ENCODE data around the gene GIMAP7. TPM values are rescaled to one million over a fixed set of nuclear protein-coding genes. Genes with fewer than 3 reads are reported as not detected.

GIMAP7 gene
- total RNA-seq (2022) (not detected in 2 replicates), Bru-seq, nascent RNA (not detected), BruChase-seq, experiment 1, labeled RNA remaining after a 2-hour chase (not detected), BruChase-seq, experiment 2, labeled RNA remaining after a 6-hour chase (not detected)
- long read RNA-seq: 0 reads

DNA sequence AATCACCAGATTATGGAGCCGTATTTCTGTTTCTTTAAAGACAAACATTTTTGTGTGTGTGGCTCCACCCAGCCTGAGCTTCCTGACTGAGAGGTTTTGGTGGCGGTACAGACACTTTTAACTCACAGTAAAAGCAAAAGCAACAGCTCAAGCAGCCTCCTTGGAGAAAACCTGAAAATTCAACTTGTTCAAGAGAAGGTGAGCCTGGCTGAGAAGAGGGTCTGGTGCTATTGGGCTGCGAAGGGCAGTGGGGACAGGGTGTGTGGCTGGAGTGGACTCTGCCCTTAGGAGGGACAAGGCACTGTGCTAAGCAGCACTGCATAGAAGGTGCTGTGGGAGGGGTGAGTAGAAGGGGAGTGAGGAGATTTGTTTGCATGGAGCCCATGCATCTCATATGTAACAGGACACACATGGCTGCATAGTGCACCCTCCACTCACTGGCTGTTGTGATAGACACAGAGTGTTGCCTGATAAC, at the start of gene GIMAP7:
Gene GIMAP7 (plus strand): TSS at position 125 of the 475 bp plus-strand sequence. CDS start 5,103 bp downstream, outside the sequence.
- no peaks in the 10 kb centered on the region for H3K4me1 Mint-ChIP-seq (ENCODE audit: low read depth, unreplicated experiment)
- ChIA-PET CTCF (no interaction called here), POLR2A (no interaction called here)
- Histone ChIP-seq H3K4me1 (no peaks in the 10 kb centered on the region), H3K27me3 (replicated peaks; ENCODE audit: control insufficient read depth, insufficient read depth, low read length) (no peaks in the 10 kb centered on the region), H3K36me3 (ENCODE audit: control insufficient read depth, insufficient read depth, low read length) (no peaks in the 10 kb centered on the region), H3K4me3 (ENCODE audit: low read depth, low read length) (no peak within 1 kb of the TSS), H3K9me3 (no peaks in the 10 kb centered on the region)
- no peak within 1 kb of the TSS for H3K4me3 Mint-ChIP-seq (ENCODE audit: unreplicated experiment)
- peaks cover 11% of the 10 kb centered on the region for H3K27me3 Mint-ChIP-seq (ENCODE audit: insufficient read depth, unreplicated experiment)
- no peak for DNase-seq
- intact Hi-C loops (cut with micrococcal nuclease; ENCODE audit: unreplicated experiment): no loop called here
- H3K27ac Mint-ChIP-seq (ENCODE audit: unreplicated experiment): no peak within 1 kb of the TSS
- H3K9me3 Mint-ChIP-seq (ENCODE audit: unreplicated experiment): no peaks in the 10 kb centered on the region
- H3K36me3 Mint-ChIP-seq (ENCODE audit: insufficient read depth, unreplicated experiment): no peaks in the 10 kb centered on the region
- TF ChIP-seq, protein P1, sequence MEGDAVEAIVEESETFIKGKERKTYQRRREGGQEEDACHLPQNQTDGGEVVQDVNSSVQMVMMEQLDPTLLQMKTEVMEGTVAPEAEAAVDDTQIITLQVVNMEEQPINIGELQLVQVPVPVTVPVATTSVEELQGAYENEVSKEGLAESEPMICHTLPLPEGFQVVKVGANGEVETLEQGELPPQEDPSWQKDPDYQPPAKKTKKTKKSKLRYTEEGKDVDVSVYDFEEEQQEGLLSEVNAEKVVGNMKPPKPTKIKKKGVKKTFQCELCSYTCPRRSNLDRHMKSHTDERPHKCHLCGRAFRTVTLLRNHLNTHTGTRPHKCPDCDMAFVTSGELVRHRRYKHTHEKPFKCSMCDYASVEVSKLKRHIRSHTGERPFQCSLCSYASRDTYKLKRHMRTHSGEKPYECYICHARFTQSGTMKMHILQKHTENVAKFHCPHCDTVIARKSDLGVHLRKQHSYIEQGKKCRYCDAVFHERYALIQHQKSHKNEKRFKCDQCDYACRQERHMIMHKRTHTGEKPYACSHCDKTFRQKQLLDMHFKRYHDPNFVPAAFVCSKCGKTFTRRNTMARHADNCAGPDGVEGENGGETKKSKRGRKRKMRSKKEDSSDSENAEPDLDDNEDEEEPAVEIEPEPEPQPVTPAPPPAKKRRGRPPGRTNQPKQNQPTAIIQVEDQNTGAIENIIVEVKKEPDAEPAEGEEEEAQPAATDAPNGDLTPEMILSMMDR (IDR thresholded peaks at IDR 0.05; ENCODE audit: insufficient read depth in 1 of 2, low read depth in 1 of 2, low read length in 1 of 2, severe bottlenecking in 1 of 2, unreplicated experiment in 1 of 2): no peak
- BruUV-seq (replicated peaks): no TSS peak

DNA sequence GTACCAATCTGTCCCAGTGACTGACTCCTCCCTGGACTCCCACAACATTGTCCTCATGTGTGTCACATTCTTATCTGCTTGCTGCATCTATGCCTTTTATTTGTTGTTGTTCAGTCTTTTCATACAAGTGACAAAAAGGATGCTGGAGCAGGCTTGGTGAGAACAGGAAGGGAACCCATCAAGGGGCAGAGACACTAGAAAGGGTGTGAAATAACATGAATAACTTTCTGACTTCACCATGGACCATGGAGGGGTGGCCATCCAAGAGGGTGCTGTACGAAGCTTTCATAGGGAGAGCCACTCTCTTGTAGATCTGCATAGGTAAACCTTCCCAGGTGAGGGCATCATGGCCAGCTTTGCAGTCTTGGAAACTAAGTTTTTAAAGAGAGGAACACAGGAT, 49.7 kb upstream of the GIMAP7 start:
- H3K4me1 Mint-ChIP-seq (ENCODE audit: low read depth, unreplicated experiment): no peaks in the 10 kb centered on the region
- BruUV-seq (replicated peaks): no TSS peak
- no peak overlapping the region for H3K4me3 ChIP-seq (ENCODE audit: low read depth, low read length)
- intact Hi-C loops (cut with micrococcal nuclease; ENCODE audit: unreplicated experiment): no loop called here
- POLR2A ChIA-PET: no interaction called here
- H3K27me3 Mint-ChIP-seq (ENCODE audit: insufficient read depth, unreplicated experiment): peaks cover 15% of the 10 kb centered on the region
- DNase-seq: no peak
- H3K27me3 ChIP-seq (replicated peaks; ENCODE audit: control insufficient read depth, insufficient read depth, low read length): no peaks in the 10 kb centered on the region
- no peaks in the 10 kb centered on the region for H3K9me3 ChIP-seq
- no peaks in the 10 kb centered on the region for H3K4me1 ChIP-seq
- no peak overlapping the region for H3K4me3 Mint-ChIP-seq (ENCODE audit: unreplicated experiment)
- H3K27ac Mint-ChIP-seq (ENCODE audit: unreplicated experiment): no peak overlapping the region
- CTCF ChIA-PET: no interaction called here
- H3K36me3 ChIP-seq (ENCODE audit: control insufficient read depth, insufficient read depth, low read length): no peaks in the 10 kb centered on the region
- TF ChIP-seq, protein P1 (IDR thresholded peaks at IDR 0.05; ENCODE audit: insufficient read depth in 1 of 2, low read depth in 1 of 2, low read length in 1 of 2, severe bottlenecking in 1 of 2, unreplicated experiment in 1 of 2): no peak
- no peaks in the 10 kb centered on the region for H3K9me3 Mint-ChIP-seq (ENCODE audit: unreplicated experiment)
- H3K36me3 Mint-ChIP-seq (ENCODE audit: insufficient read depth, unreplicated experiment): no peaks in the 10 kb centered on the region

DNA sequence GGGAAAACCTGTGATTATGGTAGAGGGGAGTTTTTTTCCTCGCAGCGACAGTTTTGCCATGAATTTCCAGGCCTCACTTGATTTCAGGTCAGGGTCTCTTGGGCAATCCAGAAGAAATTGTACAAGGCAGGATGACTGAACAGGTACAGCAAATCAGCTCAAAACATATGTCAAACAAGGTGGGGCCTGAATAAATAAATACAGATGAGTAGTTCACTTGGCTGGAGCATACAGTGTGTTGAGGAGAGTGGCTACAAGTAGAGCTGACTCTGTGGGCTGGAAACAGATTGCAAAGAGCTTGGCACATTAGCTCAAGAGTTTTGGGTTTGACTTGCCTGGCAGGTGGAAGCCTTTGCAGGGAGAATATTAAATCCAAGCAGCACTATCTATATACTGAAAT, 49.3 kb upstream of the GIMAP7 start:
- H3K27me3 ChIP-seq (replicated peaks; ENCODE audit: control insufficient read depth, insufficient read depth, low read length): no peaks in the 10 kb centered on the region

More for the DNA sequence above, 49.3 kb upstream of the GIMAP7 start:
- Histone ChIP-seq H3K4me3 (ENCODE audit: low read depth, low read length) (no peak overlapping the region), H3K9me3 (no peaks in the 10 kb centered on the region), H3K4me1 (no peaks in the 10 kb centered on the region), H3K36me3 (ENCODE audit: control insufficient read depth, insufficient read depth, low read length) (no peaks in the 10 kb centered on the region)
- TF ChIP-seq, protein P1 (IDR thresholded peaks at IDR 0.05; ENCODE audit: insufficient read depth in 1 of 2, low read depth in 1 of 2, low read length in 1 of 2, severe bottlenecking in 1 of 2, unreplicated experiment in 1 of 2): no peak
- BruUV-seq (replicated peaks): no TSS peak
- peaks cover 16% of the 10 kb centered on the region for H3K27me3 Mint-ChIP-seq (ENCODE audit: insufficient read depth, unreplicated experiment)
- no peaks in the 10 kb centered on the region for H3K9me3 Mint-ChIP-seq (ENCODE audit: unreplicated experiment)
- ChIA-PET CTCF (no interaction called here), POLR2A (no interaction called here)
- intact Hi-C loops (cut with micrococcal nuclease; ENCODE audit: unreplicated experiment): no loop called here
- H3K27ac Mint-ChIP-seq (ENCODE audit: unreplicated experiment): no peak overlapping the region
- H3K4me1 Mint-ChIP-seq (ENCODE audit: low read depth, unreplicated experiment): no peaks in the 10 kb centered on the region
- no peak overlapping the region for H3K4me3 Mint-ChIP-seq (ENCODE audit: unreplicated experiment)
- no peaks in the 10 kb centered on the region for H3K36me3 Mint-ChIP-seq (ENCODE audit: insufficient read depth, unreplicated experiment)
- no peak for DNase-seq

All from Caco-2 (cell line).